Peyer's patch (tissue), 4 donors: ENCODE data around the gene CLMN. TPM values are rescaled to one million over a fixed set of nuclear protein-coding genes. Genes with fewer than 3 reads are reported as not detected.

Experiments used
- DNase-seq, 3 donors: peaks; one replicate each; pipeline ENCODE4 v3.0.0-alpha.2; 2017 to 2019
- H3K27ac ChIP-seq, 4 donors: fragments of 200-600 bp; sonication (generic); one replicate each; pipeline ENCODE4 v1.5.1; 2016 to 2019
- H3K27me3 ChIP-seq, 2 donors: fragments of 200-600 bp; sonication (generic); one replicate each; pipeline ENCODE4 v1.5.1; 2019
- H3K36me3 ChIP-seq, 3 donors: fragments of 200-600 bp; sonication (generic); one replicate each; pipeline ENCODE4 v1.5.1; 2016 to 2019
- H3K4me1 ChIP-seq, 4 donors: fragments of 200-600 bp; sonication (generic); one replicate each; pipeline ENCODE4 v1.5.1; 2016 to 2019
- H3K4me3 ChIP-seq, 4 donors: fragments of 200-600 bp; sonication (generic); 1 replicate in 3 of 4; 2 replicates in 1 of 4; pipeline ENCODE4 v1.5.1; 2016 to 2019; ENCODE audit warnings: mild to moderate bottlenecking in 1 of 4
- H3K9me3 ChIP-seq, 4 donors: fragments of 200-600 bp; sonication (generic); one replicate each; pipeline ENCODE4 v1.5.1; 2016 to 2019; ENCODE audit warnings: mild to moderate bottlenecking in 1 of 4
- POLR2A ChIP-seq, 2 donors: fragments of 450-650 bp; IDR thresholded peaks; one replicate each; pipeline ENCODE4 v1.5.1; 2017; ENCODE audit warnings: antibody characterized with exemption in 2 of 2, mild to moderate bottlenecking in 2 of 2, moderate library complexity in 2 of 2
- total RNA-seq, 4 donors: library from RNA; depleted of rRNA; stranded (reverse); fragments of >200 nt; gene quantifications; one replicate each; pipeline ENCODE4 v1.1.0, GENCODE V29; 2016
- TF ChIP-seq, protein P1 (sequence below), 6 experiments: fragments of 450-650 bp in 4 of 6; fragments of 200-600 bp in 2 of 6; sonication (generic) in 1 of 6; IDR thresholded peaks; one replicate each; pipeline ENCODE4 v1.5.1; 2017 to 2019; ENCODE audit warnings: antibody characterized with exemption in 6 of 6, mild to moderate bottlenecking in 3 of 6, moderate library complexity in 1 of 6

Gene CLMN
- total RNA-seq, 4 donors from 2014 or later = 18.7 to 38.8 (median 36.4) TPM

DNA sequence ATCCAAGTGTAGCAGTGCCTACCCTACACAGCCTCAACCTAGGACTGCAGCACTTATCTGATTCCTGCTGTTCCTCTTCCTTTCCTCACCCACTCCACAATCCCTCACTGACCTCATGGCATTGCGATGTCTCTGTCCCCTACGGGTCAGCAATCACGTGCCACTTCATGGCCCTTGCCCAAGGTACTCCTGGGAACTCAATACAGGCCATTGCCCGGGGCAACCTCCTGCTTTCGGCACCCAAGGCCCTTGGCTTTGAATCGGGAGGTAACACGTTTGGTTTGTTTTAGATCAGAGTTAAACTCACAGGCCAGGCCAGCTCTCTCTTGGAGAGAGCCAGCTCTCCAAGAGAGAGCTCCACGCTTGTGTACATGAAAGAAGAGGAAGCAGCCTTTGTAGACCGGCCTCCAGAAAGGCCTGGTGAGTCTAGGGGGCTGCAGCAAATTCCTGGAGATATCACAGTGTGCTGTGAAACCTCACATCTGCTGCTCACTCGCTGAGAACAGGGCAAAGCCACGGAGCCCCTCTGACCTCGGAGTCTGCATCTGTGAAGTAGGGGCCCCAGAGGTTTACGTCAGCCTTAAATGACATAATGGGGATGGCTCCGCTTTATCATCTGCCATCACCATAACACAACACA, 12.2 kb downstream of the CLMN start:
- DNase-seq = no peak
- TF ChIP-seq, protein P1, sequence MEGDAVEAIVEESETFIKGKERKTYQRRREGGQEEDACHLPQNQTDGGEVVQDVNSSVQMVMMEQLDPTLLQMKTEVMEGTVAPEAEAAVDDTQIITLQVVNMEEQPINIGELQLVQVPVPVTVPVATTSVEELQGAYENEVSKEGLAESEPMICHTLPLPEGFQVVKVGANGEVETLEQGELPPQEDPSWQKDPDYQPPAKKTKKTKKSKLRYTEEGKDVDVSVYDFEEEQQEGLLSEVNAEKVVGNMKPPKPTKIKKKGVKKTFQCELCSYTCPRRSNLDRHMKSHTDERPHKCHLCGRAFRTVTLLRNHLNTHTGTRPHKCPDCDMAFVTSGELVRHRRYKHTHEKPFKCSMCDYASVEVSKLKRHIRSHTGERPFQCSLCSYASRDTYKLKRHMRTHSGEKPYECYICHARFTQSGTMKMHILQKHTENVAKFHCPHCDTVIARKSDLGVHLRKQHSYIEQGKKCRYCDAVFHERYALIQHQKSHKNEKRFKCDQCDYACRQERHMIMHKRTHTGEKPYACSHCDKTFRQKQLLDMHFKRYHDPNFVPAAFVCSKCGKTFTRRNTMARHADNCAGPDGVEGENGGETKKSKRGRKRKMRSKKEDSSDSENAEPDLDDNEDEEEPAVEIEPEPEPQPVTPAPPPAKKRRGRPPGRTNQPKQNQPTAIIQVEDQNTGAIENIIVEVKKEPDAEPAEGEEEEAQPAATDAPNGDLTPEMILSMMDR (IDR thresholded peaks at IDR 0.05) = no peak
- H3K4me3 ChIP-seq = no peak overlapping the region
- H3K9me3 ChIP-seq = no peaks in the 10 kb centered on the region
- H3K36me3 ChIP-seq = no peaks in the 10 kb centered on the region
- no peaks in the 10 kb centered on the region for H3K27me3 ChIP-seq
- H3K4me1 ChIP-seq = peaks cover 0 to 9% (median 3%) of the 10 kb centered on the region in 4 donors
- no peak overlapping the region for H3K27ac ChIP-seq

DNA sequence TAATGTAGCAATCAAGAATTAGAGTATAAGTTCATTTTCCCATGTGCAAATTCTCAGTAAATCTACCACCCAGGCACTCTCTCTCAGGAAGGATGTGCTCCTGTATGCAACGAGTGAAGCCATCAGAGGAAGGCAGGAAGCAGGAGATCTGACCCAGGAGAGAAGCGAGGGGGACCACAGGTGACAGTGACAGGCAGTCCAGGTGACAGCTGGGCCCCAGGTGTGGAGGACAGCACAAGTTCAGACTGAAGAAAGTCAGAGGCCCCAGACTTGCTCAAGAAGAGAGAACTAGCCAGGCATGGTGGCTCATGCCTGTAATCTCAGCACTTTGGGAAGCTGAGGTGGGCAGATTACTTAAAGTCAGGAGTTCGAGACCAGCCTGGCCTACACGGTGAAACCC, 13.8 kb downstream of the CLMN start:
- TF ChIP-seq POLR2A (IDR thresholded peaks at IDR 0.05) = no peak
- TF ChIP-seq, protein P1 (IDR thresholded peaks at IDR 0.05) = no peak
- Histone ChIP-seq H3K27me3 (no peaks in the 10 kb centered on the region), H3K27ac (no peak overlapping the region), H3K4me3 (no peak overlapping the region), H3K9me3 (no peaks in the 10 kb centered on the region), H3K4me1 (peaks cover 0 to 8% (median 3%) of the 10 kb centered on the region in 4 donors), H3K36me3 (no peaks in the 10 kb centered on the region)
- DNase-seq = no peak

DNA sequence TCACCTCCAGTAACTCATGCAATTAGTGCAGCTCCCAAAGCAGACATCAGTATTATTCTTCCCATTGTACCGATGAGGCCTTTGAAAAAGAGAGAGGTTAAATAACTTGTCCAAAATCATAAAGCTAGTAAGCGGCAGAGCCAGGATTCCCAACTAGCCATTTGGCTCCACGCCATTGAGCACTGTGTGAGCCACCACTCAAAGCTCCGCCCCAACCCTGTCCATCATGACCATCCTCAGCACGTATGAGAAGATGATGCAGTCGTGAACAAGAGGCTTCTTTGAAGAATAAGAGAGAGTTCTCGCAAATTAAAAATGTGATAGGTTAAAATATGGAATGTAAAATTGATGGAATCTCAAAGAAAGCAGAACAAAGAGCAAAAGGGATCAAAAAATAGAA, 14.6 kb downstream of the CLMN start:
- H3K4me1 ChIP-seq = peaks cover 0 to 14% (median 3%) of the 10 kb centered on the region in 4 donors

DNA sequence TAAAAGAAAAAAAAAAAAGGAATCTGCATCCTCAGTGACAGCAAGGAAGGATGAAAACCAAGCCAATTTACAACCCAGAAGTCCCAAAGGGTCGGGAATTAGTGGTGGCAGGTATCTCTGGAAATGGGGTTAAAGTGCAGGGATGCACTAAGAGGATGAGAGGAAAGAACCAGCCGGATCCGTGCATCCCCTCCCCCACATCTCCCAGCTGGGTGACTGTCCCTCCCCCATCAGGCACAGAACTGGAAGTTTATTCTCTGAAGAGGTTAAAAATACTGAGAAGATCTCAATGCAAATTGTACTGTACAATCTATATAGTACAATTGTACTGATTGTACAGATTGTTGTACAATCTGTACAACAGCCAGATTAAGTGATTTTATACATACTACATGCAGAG, 15.4 kb downstream of the CLMN start:
- H3K27ac ChIP-seq = no peak overlapping the region
- no peaks in the 10 kb centered on the region for H3K27me3 ChIP-seq
- peaks cover 0 to 20% (median 7%) of the 10 kb centered on the region in 4 donors for H3K4me1 ChIP-seq
- no peak for DNase-seq
- no peaks in the 10 kb centered on the region for H3K9me3 ChIP-seq
- TF ChIP-seq, protein P1 (IDR thresholded peaks at IDR 0.05) = no peak
- TF ChIP-seq POLR2A (IDR thresholded peaks at IDR 0.05) = no peak
- H3K36me3 ChIP-seq = no peaks in the 10 kb centered on the region
- H3K4me3 ChIP-seq = no peak overlapping the region

More for the DNA sequence above, 14.6 kb downstream of the CLMN start:
- no peaks in the 10 kb centered on the region for H3K27me3 ChIP-seq
- no peak for DNase-seq
- TF ChIP-seq, protein P1 (IDR thresholded peaks at IDR 0.05) = no peak
- TF ChIP-seq POLR2A (IDR thresholded peaks at IDR 0.05) = no peak
- no peaks in the 10 kb centered on the region for H3K9me3 ChIP-seq
- no peaks in the 10 kb centered on the region for H3K36me3 ChIP-seq
- no peak overlapping the region for H3K27ac ChIP-seq
- no peak overlapping the region for H3K4me3 ChIP-seq

DNA sequence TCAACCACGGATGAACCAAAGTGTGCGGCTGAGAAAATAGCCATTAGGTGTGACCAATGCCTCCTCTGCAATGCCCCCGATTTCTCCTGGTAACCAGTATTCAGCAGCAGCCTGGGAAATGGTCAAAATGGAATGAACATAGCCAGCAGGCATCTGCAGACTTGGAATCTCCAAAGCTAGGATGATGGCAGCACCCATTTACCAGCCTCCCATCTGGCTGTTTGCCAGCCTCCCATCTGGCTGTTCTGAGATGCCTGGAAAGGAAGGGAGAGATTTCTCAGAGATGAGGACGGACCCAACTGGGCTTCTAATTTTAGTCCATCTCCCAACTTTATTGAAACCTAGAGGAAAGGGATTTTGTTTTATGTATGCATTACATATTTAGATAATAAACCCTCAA, 16.2 kb downstream of the CLMN start:
- no peak for DNase-seq
- peaks cover 0 to 20% (median 7%) of the 10 kb centered on the region in 4 donors for H3K4me1 ChIP-seq
- no peaks in the 10 kb centered on the region for H3K27me3 ChIP-seq
- H3K36me3 ChIP-seq = no peaks in the 10 kb centered on the region
- no peaks in the 10 kb centered on the region for H3K9me3 ChIP-seq
- TF ChIP-seq POLR2A (IDR thresholded peaks at IDR 0.05) = no peak
- TF ChIP-seq, protein P1 (IDR thresholded peaks at IDR 0.05) = no peak
- H3K27ac ChIP-seq = no peak overlapping the region
- H3K4me3 ChIP-seq = no peak overlapping the region
